IMR-90 (cell line): Measurements from ENCODE around the gene STAB1. TPM values are rescaled to one million over a fixed set of nuclear protein-coding genes. Genes with fewer than 3 reads are reported as not detected.

Experiments used
- ATAC-seq: fragments of 200-7000 bp; cut with Tn5 transposase; 2 replicates; pipeline ENCODE4 v1.9.1; 2020; ENCODE audit warnings: low read depth, mild to moderate bottlenecking, moderate library complexity
- BruUV-seq: library from RNA; stranded (reverse); fragments of 400-500 nt; replicated peaks from 2 replicates; lab custom pipeline; 2021; lab: Mats Ljungman, UMichigan
- CTCF ChIA-PET: fragments of 300-600 bp; formaldehyde crosslinking; extraction: SDS; loops from one replicate; lab custom pipeline; 2021; ENCODE audit warnings: antibody characterized with exemption; lab: Yijun Ruan, JAX
- POLR2A ChIA-PET: fragments of 300-600 bp; sonication (Branson Sonifier 250); formaldehyde crosslinking; loops from one replicate; lab custom pipeline; 2022; ENCODE audit warnings: antibody characterized with exemption; ENCODE audit not compliant: unreplicated experiment; lab: Charles Lee
- DNase-seq: peaks from one replicate; pipeline ENCODE4 v3.0.0; 2013
- H2AFZ ChIP-seq: replicated peaks from 2 replicates; pipeline ENCODE3; 2013; ENCODE audit warnings: low read length, mild to moderate bottlenecking; ENCODE audit not compliant: poor library complexity
- H2AK5ac ChIP-seq: 2 replicates; pipeline ENCODE4 v1.6.1; 2013; ENCODE audit warnings: low read depth, low read length, inconsistent platforms
- H2AK9ac ChIP-seq: replicated peaks from 2 replicates; pipeline ENCODE3; 2013; ENCODE audit warnings: mild to moderate bottlenecking, low read depth, low read length, moderate library complexity; ENCODE audit not compliant: poor library complexity
- H2BK120ac ChIP-seq: 2 replicates; pipeline ENCODE4 v1.6.1; 2013; ENCODE audit warnings: low read depth, low read length, inconsistent platforms
- H2BK15ac ChIP-seq: 3 replicates; pipeline ENCODE4 v1.6.1; 2013; ENCODE audit warnings: low read depth, low read length, inconsistent platforms
- H2BK20ac ChIP-seq: 2 replicates; pipeline ENCODE4 v1.6.1; 2013; ENCODE audit warnings: low read depth, mild to moderate bottlenecking, inconsistent platforms, low read length, moderate library complexity
- H2BK5ac ChIP-seq: 2 replicates; pipeline ENCODE4 v1.6.1; 2013; ENCODE audit warnings: mild to moderate bottlenecking, low read depth, low read length, inconsistent platforms; ENCODE audit not compliant: poor library complexity, severe bottlenecking
- H3K14ac ChIP-seq: replicated peaks from 2 replicates; pipeline ENCODE4 v1.6.1; 2013; ENCODE audit warnings: low read depth, low read length, inconsistent platforms
- H3K18ac ChIP-seq: 2 replicates; pipeline ENCODE4 v1.6.1; 2013; ENCODE audit warnings: low read depth, low read length, control low read depth
- H3K23ac ChIP-seq: 2 replicates; pipeline ENCODE4 v1.6.1; 2013; ENCODE audit warnings: low read depth, low read length, inconsistent platforms
- H3K27ac ChIP-seq: 2 replicates; pipeline ENCODE4 v1.5.1; 2013; ENCODE audit warnings: mild to moderate bottlenecking, control low read depth, low read length; ENCODE audit not compliant: insufficient read depth
- H3K27me3 ChIP-seq: 2 replicates; pipeline ENCODE4 v1.6.1; 2013; ENCODE audit warnings: low read length; ENCODE audit not compliant: control insufficient read depth, insufficient read depth
- H3K36me3 ChIP-seq: 2 replicates; pipeline ENCODE4 v1.6.1; 2013; ENCODE audit warnings: low read length, mixed read lengths; ENCODE audit not compliant: control insufficient read depth, insufficient read depth
- H3K4ac ChIP-seq: 2 replicates; pipeline ENCODE4 v1.6.1; 2013; ENCODE audit warnings: low read depth, low read length, inconsistent platforms
- H3K4me1 ChIP-seq: 2 replicates; pipeline ENCODE4 v1.6.1; 2013; ENCODE audit warnings: low read length, mixed read lengths; ENCODE audit not compliant: control insufficient read depth, insufficient read depth
- H3K4me2 ChIP-seq: 2 replicates; pipeline ENCODE4 v1.6.1; 2013; ENCODE audit warnings: low read depth, mild to moderate bottlenecking, control low read depth, low read length, moderate library complexity
- H3K4me3 ChIP-seq: 2 replicates; pipeline ENCODE4 v1.5.1; 2013; ENCODE audit warnings: low read depth, mild to moderate bottlenecking, control low read depth, low read length, moderate library complexity; ENCODE audit not compliant: insufficient read depth
- H3K56ac ChIP-seq: 2 replicates; pipeline ENCODE4 v1.6.1; 2013; ENCODE audit warnings: low read length, inconsistent platforms; ENCODE audit not compliant: insufficient read depth; ENCODE audit errors: extremely low read depth
- H3K79me1 ChIP-seq, 2 experiments: 2 replicates each; pipeline ENCODE4 v1.6.1; 2013; ENCODE audit warnings: low read length in 2 of 2, inconsistent platforms in 1 of 2, low read depth in 1 of 2
- H3K9ac ChIP-seq: 2 replicates; pipeline ENCODE4 v1.6.1; 2013; ENCODE audit warnings: low read depth, low read length, control low read depth
- H3K9me1 ChIP-seq: 2 replicates; pipeline ENCODE4 v1.6.1; 2013; ENCODE audit warnings: low read length, inconsistent platforms; ENCODE audit not compliant: insufficient read depth
- H3K9me3 ChIP-seq: 2 replicates; pipeline ENCODE4 v1.6.1; 2013; ENCODE audit warnings: low read length; ENCODE audit not compliant: control insufficient read depth, insufficient read depth
- H4K20me1 ChIP-seq: 2 replicates; pipeline ENCODE4 v1.6.1; 2013; ENCODE audit warnings: low read length, inconsistent platforms; ENCODE audit not compliant: insufficient read depth
- H4K5ac ChIP-seq: 2 replicates; pipeline ENCODE4 v1.6.1; 2013; ENCODE audit warnings: mild to moderate bottlenecking, low read depth, low read length, control low read depth
- H4K8ac ChIP-seq, 2 experiments: 2 replicates each; pipeline ENCODE4 v1.6.1; 2013; ENCODE audit warnings: low read depth in 2 of 2, low read length in 2 of 2, control low read depth in 1 of 2, inconsistent platforms in 1 of 2
- H4K91ac ChIP-seq: 2 replicates; pipeline ENCODE4 v1.6.1; 2013; ENCODE audit warnings: low read depth, low read length, inconsistent platforms; ENCODE audit not compliant: insufficient read depth
- BHLHE40 ChIP-seq: fragments of 150-350 bp; IDR thresholded peaks from 2 replicates; pipeline ENCODE4 v1.6.1; 2016; ENCODE audit warnings: mild to moderate bottlenecking, low read depth, low read length
- CEBPB ChIP-seq: IDR thresholded peaks from 2 replicates; pipeline ENCODE4 v1.6.1; 2012; ENCODE audit warnings: low read depth, low read length, improper control_type of control experiment
- CHD1 ChIP-seq: IDR thresholded peaks from 2 replicates; pipeline ENCODE4 v1.6.1; 2012; ENCODE audit warnings: low read depth, low read length, improper control_type of control experiment
- FOS ChIP-seq: fragments of 150-350 bp; IDR thresholded peaks from 2 replicates; pipeline ENCODE4 v1.6.1; 2016; ENCODE audit warnings: low read depth, low read length
- MAFK ChIP-seq: IDR thresholded peaks from 2 replicates; pipeline ENCODE4 v1.6.1; 2012; ENCODE audit warnings: low read depth, low read length, improper control_type of control experiment
- MAZ ChIP-seq: IDR thresholded peaks from 2 replicates; pipeline ENCODE4 v1.6.1; 2012; ENCODE audit warnings: low read depth, mild to moderate bottlenecking, low read length, improper control_type of control experiment, moderate library complexity, borderline replicate concordance
- MXI1 ChIP-seq: IDR thresholded peaks from 2 replicates; pipeline ENCODE4 v1.6.1; 2012; ENCODE audit warnings: low read depth, mild to moderate bottlenecking, low read length, moderate library complexity, borderline replicate concordance
- NFE2L2 ChIP-seq: fragments of 150-350 bp; IDR thresholded peaks from 2 replicates; pipeline ENCODE4 v1.6.1; 2016; ENCODE audit warnings: low read depth, mild to moderate bottlenecking, low read length
- POLR2A ChIP-seq: IDR thresholded peaks from 2 replicates; pipeline ENCODE4 v1.6.1; 2012; ENCODE audit warnings: mild to moderate bottlenecking, low read depth, low read length
- RAD21 ChIP-seq: IDR thresholded peaks from 2 replicates; pipeline ENCODE4 v1.6.1; 2012; ENCODE audit warnings: low read length, improper control_type of control experiment
- RCOR1 ChIP-seq: IDR thresholded peaks from 2 replicates; pipeline ENCODE4 v1.6.1; 2012; ENCODE audit warnings: mild to moderate bottlenecking, low read length, improper control_type of control experiment; ENCODE audit not compliant: insufficient replicate concordance
- RFX5 ChIP-seq: IDR thresholded peaks from 2 replicates; pipeline ENCODE4 v1.8.0; 2012; ENCODE audit warnings: low read depth, mild to moderate bottlenecking, low read length, moderate library complexity
- SMC3 ChIP-seq: fragments of 150-350 bp; IDR thresholded peaks from 2 replicates; pipeline ENCODE4 v1.6.1; 2016; ENCODE audit warnings: low read depth, mild to moderate bottlenecking, antibody characterized with exemption, low read length, moderate library complexity
- WGBS, 2 experiments: methylation state at CpG; one replicate each; pipeline versions ENCODE4 v1.1.5 to v1.1.7; 2013; ENCODE audit warnings: missing lambda C conversion rate in 2 of 2; ENCODE audit not compliant: insufficient read length in 1 of 2; ENCODE audit errors: extremely low coverage in 2 of 2; 5-methylcytosine and 5-hydroxymethylcytosine counted together
- dilution Hi-C: fragments of 300-500 bp; cut with HindIII; formaldehyde crosslinking; loops from one replicate; pipeline ENCODE4 v1.14.3; 2018; ENCODE audit warnings: low sequenced_read_pairs; ENCODE audit not compliant: unreplicated experiment
- in situ Hi-C: fragments of 300-500 bp; cut with MboI; formaldehyde crosslinking; loops from 3 replicates; pipeline ENCODE4 v1.14.3; 2019; ENCODE audit warnings: low sequenced_read_pairs, inconsistent platforms, mixed read lengths
- intact Hi-C: fragments of 100-400 bp; cut with micrococcal nuclease; formaldehyde crosslinking; loops from 2 replicates; pipeline ENCODE4 v1.10.0; 2022
- polyA plus RNA-seq, 3 experiments: library from polyadenylated mRNA; depleted of rRNA; stranded (reverse); fragments of >200 nt; gene quantifications; 2 replicates each; pipeline ENCODE4 v1.2.3, GENCODE V29; 2012; ENCODE audit warnings: low replicate concordance in 1 of 3
- total RNA-seq: library from RNA; depleted of rRNA; stranded (reverse); fragments of >200 nt; gene quantifications from 2 replicates; pipeline ENCODE4 v1.2.3, GENCODE V29; 2012
- TF ChIP-seq, protein P1 (sequence below): conservative IDR thresholded peaks from 2 replicates; pipeline ENCODE4 v1.5.1; 2012; ENCODE audit warnings: mild to moderate bottlenecking, low read depth, low read length, improper control_type of control experiment
- TF ChIP-seq, protein P2 (sequence below): fragments of 150-350 bp; IDR thresholded peaks from 2 replicates; pipeline ENCODE4 v1.6.1; 2016; ENCODE audit warnings: low read depth, mild to moderate bottlenecking, low read length, moderate library complexity, borderline replicate concordance
- TF ChIP-seq, protein P3 (sequence below): fragments of 150-350 bp; IDR thresholded peaks from 2 replicates; pipeline ENCODE4 v1.6.1; 2017; ENCODE audit warnings: mild to moderate bottlenecking, antibody characterized with exemption, low read length, low read depth

The STAB1 gene
- total and polyA plus RNA-seq, 2 of the 4 experiments (the other 2 are of a cell fraction): not detected

GRCh38 chr3:52461874-52462273 lies 33.3 kb upstream of the STAB1 start:
- Histone ChIP-seq H4K20me1 (peaks cover 39% of the 10 kb centered on the region), H2AK9ac (no peak overlapping the region), H3K79me1 (peaks cover 39 to 75% of the 10 kb centered on the region in 2 experiments), H3K9me1 (peaks cover 15% of the 10 kb centered on the region), H3K18ac (no peak overlapping the region), H4K8ac (no peak overlapping the region), H3K36me3 (peaks cover 55% of the 10 kb centered on the region), H3K4me1 (peaks cover 12% of the 10 kb centered on the region; the same call in 1 of the 2 replicates), H2BK5ac (no peak overlapping the region), H2AFZ (no peak overlapping the region), H2BK15ac (no peak overlapping the region), H4K5ac (no peak overlapping the region), H2BK20ac (no peak overlapping the region), H3K56ac (no peak overlapping the region), H3K4me2 (no peak overlapping the region), H3K27me3 (no peaks in the 10 kb centered on the region), H4K91ac (no peak overlapping the region), H2AK5ac (no peak overlapping the region), H3K4ac (no peak overlapping the region), H3K27ac (no peak overlapping the region), H3K14ac (no peak overlapping the region), H2BK120ac (no peak overlapping the region), H3K9me3 (no peaks in the 10 kb centered on the region), H3K9ac (no peak overlapping the region), H3K4me3 (no peak overlapping the region), H3K23ac (no peak overlapping the region)
- TF ChIP-seq MXI1: no peak
- no peak for TF ChIP-seq CEBPB
- TF ChIP-seq CHD1: no peak
- TF ChIP-seq, protein P1, sequence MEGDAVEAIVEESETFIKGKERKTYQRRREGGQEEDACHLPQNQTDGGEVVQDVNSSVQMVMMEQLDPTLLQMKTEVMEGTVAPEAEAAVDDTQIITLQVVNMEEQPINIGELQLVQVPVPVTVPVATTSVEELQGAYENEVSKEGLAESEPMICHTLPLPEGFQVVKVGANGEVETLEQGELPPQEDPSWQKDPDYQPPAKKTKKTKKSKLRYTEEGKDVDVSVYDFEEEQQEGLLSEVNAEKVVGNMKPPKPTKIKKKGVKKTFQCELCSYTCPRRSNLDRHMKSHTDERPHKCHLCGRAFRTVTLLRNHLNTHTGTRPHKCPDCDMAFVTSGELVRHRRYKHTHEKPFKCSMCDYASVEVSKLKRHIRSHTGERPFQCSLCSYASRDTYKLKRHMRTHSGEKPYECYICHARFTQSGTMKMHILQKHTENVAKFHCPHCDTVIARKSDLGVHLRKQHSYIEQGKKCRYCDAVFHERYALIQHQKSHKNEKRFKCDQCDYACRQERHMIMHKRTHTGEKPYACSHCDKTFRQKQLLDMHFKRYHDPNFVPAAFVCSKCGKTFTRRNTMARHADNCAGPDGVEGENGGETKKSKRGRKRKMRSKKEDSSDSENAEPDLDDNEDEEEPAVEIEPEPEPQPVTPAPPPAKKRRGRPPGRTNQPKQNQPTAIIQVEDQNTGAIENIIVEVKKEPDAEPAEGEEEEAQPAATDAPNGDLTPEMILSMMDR: no peak
- TF ChIP-seq RAD21: no peak
- TF ChIP-seq, protein P2, sequence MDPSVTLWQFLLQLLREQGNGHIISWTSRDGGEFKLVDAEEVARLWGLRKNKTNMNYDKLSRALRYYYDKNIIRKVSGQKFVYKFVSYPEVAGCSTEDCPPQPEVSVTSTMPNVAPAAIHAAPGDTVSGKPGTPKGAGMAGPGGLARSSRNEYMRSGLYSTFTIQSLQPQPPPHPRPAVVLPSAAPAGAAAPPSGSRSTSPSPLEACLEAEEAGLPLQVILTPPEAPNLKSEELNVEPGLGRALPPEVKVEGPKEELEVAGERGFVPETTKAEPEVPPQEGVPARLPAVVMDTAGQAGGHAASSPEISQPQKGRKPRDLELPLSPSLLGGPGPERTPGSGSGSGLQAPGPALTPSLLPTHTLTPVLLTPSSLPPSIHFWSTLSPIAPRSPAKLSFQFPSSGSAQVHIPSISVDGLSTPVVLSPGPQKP: no peak
- TF ChIP-seq RFX5: no peak
- no peak for TF ChIP-seq MAZ
- TF ChIP-seq, protein P3, sequence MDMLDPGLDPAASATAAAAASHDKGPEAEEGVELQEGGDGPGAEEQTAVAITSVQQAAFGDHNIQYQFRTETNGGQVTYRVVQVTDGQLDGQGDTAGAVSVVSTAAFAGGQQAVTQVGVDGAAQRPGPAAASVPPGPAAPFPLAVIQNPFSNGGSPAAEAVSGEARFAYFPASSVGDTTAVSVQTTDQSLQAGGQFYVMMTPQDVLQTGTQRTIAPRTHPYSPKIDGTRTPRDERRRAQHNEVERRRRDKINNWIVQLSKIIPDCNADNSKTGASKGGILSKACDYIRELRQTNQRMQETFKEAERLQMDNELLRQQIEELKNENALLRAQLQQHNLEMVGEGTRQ: no peak
- no peak for TF ChIP-seq SMC3
- no peak for TF ChIP-seq BHLHE40
- no peak for TF ChIP-seq POLR2A
- TF ChIP-seq RCOR1: no peak
- TF ChIP-seq NFE2L2: no peak
- TF ChIP-seq MAFK: no peak
- no peak for TF ChIP-seq FOS
- ATAC-seq (no peak), DNase-seq (no peak)
- ChIA-PET CTCF (no interaction called here), POLR2A (no interaction called here)
- BruUV-seq: no TSS peak
- in situ Hi-C loops: no loop called here
- intact Hi-C loops: no loop called here
- dilution Hi-C loops: no loop called here
- WGBS, 2 experiments: 100% methylated on average over 2 of the region's 6 CpGs; no CpG with 5 or more reads in 1 of the 2 experiments
